ENCODE data around the gene E4F1.
"Not testable (repeated sequence)": the region's sequence is repeated elsewhere in the genome, so short reads cannot be mapped to it uniquely, and the experiment has no call there.

E4F1 gene

DNA sequence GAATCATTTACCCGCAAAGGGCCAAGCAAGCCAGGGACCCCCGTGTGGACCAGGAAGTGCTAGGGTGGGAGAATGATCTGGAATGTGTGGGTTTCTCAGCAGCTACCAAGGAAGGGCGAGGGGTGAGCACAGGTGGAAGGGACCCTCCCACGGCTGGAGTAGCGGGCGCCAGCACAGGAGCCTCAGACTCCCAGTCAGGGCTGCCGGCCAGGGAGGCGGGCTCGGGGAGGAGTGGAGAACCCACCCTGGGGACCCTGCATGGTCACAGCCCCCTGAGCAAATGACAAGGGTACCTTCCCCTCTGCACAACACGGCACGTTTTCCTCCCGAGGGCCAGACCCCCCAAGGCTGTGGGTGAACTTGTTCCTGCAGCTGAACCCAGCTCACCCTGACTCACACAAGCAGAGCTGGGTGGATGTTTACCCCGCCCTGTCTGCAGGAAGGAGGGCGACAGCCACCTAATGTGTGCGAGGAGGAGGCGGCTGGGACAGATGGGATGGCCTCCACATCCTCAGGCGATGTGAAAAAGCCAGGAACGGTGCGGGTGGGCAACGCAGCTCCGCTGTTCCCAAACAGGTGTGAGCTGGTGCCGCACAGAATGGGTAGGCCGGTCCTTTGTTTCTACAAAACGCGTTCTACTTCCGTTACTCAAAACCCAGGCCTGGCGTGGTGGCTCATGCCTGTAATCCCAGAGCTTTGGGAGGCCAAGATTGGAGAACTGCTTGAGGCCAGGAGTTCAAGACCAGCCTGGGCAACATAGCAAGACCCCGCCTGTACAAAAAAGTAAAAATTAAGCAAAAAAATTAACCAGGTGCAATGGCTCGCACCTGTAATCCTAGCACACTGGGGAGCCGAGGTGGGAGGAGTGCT lies 21.8 kb downstream of the E4F1 start:
- no peak for DNase-seq (ENCODE audit: low spot score)

- DNase-seq (ENCODE audit: low spot score), result no peak
These were observed 23.0 kb downstream of the E4F1 start for GRCh38 chr16:2246301-2246885.

DNA sequence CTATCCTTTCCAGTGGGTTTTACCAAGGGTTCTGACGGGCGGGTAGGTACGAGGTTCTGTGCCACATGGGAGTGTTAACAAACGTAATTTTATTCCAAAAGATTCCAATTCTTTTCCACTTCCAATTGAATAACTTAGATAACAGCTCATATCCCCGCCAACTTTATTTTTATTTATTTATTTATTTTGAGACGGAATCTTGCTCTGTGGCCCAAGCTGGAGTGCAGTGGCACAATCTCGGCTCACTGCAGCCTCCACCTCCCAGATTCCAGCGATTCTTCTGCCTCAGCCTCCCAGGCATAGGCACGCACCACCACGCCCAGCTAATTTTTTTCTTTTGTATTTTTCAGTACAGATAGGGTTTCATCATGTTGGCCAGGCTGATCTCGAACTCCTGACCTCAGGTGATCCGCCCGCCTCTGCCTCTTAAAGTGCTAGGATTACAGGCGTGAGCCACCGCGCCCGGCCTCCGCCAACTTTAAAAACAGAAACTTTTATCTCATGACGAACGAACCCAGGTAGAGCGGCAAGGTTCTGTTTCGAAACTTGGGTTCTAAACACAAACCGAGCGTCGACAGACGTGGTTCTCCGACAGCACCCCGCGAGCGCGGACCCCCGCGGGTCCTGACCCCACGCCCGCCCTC lies 27.4 kb downstream of the E4F1 start:
- DNase-seq (ENCODE audit: low spot score), result peak; percentile 42

- DNase-seq (ENCODE audit: low spot score), result peak; percentile 98
These were observed 28.1 kb downstream of the E4F1 start, which contains the start of gene ECI1 for GRCh38 chr16:2251296-2252111. Gene ECI1, minus strand, starts transcription at chr16:2251587. Its CDS starts 21 bp downstream, at chr16:2251566.

DNA sequence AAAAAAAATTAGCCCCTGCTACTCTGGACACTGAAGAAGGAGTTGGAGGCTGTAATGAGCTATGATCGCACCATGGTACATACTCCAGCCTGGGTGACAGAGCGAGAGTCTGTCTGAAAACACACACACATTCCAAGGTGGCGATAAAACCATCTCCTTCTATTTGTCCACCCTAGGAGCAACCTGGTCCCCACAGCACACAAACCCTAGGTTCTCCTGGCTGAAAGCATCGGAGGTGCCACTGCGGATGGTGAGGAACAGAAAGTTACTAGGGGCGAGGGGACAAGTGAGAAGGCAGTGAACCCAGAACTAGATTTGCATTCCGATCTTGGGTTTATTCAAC lies 29.4 kb downstream of the E4F1 start:
- no peak for DNase-seq (ENCODE audit: low spot score)

DNA sequence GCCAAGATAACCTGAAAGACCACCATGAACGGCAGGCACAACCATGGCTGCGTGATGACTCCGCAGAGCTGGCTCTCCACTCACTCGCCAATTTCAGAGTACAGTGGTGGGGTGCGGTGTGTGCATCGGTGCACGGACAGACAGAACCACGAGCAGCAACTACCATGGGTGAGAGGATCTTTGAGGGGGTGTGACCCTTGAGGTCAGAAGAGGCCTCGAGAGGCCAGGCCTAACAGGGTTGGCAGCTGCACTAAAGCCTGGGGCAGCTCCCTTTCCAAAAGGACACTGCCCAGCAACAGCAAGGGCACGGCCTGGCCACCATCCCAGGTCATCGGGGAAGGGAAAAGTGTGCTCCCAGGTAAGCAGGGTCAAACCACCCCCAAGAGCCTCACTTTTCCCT lies 29.9 kb downstream of the E4F1 start:
- no peak for DNase-seq (ENCODE audit: low spot score)

DNA sequence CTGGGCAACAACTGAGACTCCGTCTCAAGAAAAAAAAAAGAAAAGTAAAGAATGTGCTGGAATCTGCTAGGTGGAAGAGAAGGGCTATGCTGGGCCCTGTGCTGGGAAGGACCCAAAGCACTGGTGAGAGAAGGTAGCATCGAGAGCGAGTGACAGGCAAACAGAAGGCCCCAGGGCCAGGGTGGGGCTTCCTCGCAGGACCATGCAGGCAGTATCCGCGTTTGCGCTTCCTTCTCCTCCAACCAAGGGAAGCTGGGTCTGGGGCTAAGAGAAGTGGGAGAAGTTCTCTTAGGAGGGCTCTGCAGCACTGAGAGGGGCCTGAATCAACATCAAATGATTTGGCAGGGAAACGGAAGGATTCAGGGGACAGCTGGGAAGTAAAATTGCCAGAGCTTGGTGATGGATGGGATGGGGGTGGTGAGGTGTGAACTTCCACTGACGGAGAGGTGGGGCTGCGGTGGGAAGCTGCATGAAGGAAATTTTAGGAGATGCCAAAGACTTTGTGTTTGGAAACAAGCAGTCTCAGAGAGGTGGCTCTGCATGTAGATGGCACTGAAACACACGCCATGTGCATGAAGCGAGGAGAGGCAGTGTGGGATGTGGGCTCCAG lies 33.2 kb downstream of the E4F1 start:
- no peak for DNase-seq (ENCODE audit: low spot score)

DNA sequence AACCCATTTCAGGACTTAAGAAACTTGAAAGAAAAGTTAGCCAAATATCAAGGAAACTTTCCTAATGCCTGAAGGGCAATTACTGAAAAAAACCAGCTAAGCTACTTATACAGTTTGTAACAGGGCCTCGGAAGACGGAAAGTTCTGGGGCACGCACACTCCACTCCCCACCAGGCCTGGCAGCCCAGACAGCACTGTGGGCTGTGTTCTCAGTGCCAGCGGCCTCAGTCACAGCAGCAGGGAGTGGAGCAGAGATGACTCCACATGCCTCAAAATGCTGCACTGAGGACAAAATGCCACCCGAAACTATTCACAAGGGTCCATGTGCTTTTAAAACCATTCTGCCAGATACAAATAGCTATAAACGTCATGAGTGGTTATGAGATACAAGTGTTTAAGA lies 34.3 kb downstream of the E4F1 start:
- no peak for DNase-seq (ENCODE audit: low spot score)

DNA sequence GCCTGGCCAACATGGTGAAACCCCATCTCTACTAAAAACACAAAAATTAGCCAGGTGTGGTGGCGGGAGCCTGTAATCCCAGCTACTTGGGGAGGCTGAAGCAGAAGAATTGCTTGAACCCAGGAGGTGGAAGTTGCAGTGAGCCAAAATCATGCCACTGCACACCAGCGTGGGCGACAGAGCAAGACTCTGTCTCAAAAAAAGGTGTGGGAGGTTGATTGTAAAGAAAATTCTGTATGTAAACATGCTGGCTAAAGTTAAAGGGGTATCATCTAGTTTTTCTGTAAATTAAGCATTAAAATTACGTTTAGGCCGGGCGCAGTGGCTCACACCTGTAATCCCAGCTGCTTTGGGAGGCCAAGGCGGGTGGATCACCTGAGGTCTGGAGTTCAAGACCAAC lies 35.1 kb downstream of the E4F1 start:
- not testable (repeated sequence) for DNase-seq (ENCODE audit: low spot score)

DNA sequence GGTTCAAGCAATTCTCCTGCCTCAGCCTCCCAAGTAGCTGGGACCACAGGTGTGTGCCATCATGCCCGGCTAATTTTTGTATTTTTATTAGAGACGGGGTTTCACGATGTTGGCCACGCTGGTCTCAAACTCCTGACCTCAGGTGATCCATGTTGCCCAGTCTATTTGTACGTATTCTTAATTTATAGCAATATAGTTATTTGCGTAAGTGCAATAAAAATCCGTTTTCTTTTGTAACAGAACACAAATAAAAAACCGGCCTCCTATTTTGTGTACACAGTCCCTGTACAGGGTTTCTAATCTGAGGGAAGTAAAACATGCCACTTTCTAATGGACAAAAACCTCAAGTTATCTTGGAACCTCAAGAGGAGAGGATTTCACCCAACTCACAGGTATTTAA lies 36.9 kb downstream of the E4F1 start:
- DNase-seq (ENCODE audit: low spot score), result no peak

DNA sequence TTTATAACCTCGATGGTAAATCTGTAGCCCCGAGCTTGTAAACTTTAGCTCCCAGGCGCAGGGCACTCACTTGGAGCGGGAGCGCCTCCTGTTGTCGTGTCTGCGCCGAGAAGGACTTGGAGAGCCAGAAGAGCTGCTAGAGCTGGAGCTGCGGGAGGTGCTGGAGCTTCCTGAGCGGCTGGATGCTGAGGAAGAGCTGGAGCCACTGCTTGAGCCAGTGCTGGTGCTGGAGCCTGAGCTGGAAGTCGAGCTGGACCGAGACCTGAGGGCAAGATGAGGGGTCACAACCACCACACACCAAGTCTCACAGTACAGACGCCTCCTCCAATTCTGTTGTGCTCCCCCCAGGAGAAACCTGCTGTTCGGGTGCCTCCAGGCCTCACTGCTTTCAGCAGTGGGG lies 39.6 kb downstream of the E4F1 start:
- not testable (repeated sequence) for DNase-seq (ENCODE audit: low spot score)

- DNase-seq (ENCODE audit: low spot score), result peak; percentile 7
These were observed 43.5 kb downstream of the E4F1 start for GRCh38 chr16:2266887-2267286.

DNA sequence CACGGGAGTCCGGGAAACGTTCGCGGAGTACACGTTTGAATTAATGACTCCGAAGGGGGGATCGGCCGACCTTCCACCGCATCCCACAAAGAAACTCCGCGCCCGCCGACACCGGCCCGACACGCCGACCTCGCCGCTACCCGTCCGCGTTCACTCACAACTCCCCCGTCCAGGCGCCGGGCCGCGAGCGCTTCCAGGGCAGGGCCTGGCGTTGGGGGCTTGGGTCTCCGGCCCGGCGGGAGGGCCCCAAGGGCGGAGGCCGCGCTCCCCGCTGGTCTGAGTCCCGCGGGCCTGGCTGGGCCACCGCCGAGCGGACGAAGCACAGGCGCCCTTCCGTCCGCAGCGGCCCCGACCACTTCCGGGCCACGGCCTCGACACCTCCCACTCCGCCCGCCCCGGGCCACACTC lies 44.1 kb downstream of the E4F1 start:
- DNase-seq (ENCODE audit: low spot score), result not testable (repeated sequence)

- DNase-seq (ENCODE audit: low spot score), result peak; percentile 92
These were observed 44.7 kb downstream of the E4F1 start, which contains the start of gene RNPS1 for GRCh38 chr16:2267913-2268666. Gene RNPS1, minus strand, starts transcription at chr16:2268126. Its CDS starts 3,483 bp downstream, at chr16:2264643.

DNA sequence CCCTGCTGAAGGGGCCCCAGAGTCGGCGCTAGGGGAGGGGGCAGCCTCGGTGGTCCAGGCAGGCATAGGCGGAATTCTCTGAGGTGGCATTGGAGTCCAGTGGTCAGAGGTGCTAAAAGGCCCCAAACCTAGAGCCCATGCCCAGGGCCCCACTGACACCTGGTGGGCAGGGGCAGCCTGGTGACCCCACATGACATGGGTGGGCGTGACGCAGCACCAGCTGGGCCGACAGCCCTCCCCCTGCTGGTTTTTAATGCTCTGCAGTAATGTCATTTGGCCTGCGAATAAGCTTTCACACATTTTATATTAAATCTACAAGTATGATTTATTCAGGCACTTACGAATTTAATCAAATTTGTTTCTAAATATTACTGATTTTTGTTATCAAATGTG lies 46.7 kb downstream of the E4F1 start:
- DNase-seq (ENCODE audit: low spot score), result no peak

DNA sequence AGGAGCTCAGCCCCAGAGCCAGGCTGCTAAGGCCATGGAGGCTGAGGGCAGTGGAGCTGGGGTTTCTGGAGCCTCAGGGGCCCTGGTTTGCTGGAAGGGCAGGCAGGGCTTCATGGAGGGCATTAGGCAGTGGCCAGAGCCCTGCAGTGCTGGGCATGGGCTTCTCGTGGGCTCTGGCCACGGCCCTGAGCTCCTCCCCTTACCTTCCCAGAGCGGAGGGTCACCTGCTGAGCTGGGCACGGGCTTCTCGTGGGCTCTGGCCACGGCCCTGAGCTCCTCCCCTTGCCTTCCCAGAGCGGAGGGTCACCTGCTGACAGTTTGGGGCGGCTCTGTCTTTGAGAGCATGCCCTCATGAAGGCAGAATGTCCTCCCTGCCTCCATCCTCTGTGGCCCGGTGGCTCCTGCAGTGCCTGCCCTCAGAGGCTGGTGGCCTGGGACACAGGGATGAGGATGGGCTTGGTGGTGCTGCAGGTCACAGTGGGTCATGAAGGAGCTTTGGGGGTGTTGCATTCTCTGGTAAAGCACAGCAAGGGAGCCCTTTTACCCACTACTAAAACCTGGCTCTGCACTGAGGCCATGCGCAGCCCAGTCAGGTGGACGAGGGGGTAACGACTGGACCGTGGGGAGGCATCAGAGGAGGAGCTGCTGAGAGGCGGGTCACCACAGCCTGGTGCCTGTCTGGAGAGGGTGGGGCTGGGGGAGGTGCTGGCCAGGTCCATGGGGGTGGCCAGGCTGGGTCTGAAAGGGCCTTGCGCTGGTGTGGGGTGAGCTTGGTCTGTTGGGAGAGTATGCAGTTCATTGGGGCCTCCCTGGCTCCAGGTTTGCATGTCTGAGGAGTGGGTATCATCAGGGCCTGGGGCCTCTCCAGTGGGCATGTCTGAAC lies 47.4 kb downstream of the E4F1 start:
- DNase-seq (ENCODE audit: low spot score), result no peak

GRCh38 chr16:2271848-2272461 lies 48.6 kb downstream of the E4F1 start:
- no peak for DNase-seq (ENCODE audit: low spot score)

GRCh38 chr16:2273484-2273883 lies 50.1 kb downstream of the E4F1 start:
- no peak for DNase-seq (ENCODE audit: low spot score)

- DNase-seq (ENCODE audit: low spot score), result no peak
These were observed 50.5 kb downstream of the E4F1 start for GRCh38 chr16:2273931-2274330.

All from LoVo (cell line).